Hepatic stellate cell (primary cell): ENCODE data around the gene IPO13.
A peak's percentile ranks its signal among the peaks of the same experiment; 100 is the strongest.

Experiments
- DNase-seq: peaks from one replicate; pipeline ENCODE4 v3.0.0; 2011; ENCODE audit warnings: low spot score

The IPO13 gene, protein sequence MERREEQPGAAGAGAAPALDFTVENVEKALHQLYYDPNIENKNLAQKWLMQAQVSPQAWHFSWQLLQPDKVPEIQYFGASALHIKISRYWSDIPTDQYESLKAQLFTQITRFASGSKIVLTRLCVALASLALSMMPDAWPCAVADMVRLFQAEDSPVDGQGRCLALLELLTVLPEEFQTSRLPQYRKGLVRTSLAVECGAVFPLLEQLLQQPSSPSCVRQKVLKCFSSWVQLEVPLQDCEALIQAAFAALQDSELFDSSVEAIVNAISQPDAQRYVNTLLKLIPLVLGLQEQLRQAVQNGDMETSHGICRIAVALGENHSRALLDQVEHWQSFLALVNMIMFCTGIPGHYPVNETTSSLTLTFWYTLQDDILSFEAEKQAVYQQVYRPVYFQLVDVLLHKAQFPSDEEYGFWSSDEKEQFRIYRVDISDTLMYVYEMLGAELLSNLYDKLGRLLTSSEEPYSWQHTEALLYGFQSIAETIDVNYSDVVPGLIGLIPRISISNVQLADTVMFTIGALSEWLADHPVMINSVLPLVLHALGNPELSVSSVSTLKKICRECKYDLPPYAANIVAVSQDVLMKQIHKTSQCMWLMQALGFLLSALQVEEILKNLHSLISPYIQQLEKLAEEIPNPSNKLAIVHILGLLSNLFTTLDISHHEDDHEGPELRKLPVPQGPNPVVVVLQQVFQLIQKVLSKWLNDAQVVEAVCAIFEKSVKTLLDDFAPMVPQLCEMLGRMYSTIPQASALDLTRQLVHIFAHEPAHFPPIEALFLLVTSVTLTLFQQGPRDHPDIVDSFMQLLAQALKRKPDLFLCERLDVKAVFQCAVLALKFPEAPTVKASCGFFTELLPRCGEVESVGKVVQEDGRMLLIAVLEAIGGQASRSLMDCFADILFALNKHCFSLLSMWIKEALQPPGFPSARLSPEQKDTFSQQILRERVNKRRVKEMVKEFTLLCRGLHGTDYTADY

DNA sequence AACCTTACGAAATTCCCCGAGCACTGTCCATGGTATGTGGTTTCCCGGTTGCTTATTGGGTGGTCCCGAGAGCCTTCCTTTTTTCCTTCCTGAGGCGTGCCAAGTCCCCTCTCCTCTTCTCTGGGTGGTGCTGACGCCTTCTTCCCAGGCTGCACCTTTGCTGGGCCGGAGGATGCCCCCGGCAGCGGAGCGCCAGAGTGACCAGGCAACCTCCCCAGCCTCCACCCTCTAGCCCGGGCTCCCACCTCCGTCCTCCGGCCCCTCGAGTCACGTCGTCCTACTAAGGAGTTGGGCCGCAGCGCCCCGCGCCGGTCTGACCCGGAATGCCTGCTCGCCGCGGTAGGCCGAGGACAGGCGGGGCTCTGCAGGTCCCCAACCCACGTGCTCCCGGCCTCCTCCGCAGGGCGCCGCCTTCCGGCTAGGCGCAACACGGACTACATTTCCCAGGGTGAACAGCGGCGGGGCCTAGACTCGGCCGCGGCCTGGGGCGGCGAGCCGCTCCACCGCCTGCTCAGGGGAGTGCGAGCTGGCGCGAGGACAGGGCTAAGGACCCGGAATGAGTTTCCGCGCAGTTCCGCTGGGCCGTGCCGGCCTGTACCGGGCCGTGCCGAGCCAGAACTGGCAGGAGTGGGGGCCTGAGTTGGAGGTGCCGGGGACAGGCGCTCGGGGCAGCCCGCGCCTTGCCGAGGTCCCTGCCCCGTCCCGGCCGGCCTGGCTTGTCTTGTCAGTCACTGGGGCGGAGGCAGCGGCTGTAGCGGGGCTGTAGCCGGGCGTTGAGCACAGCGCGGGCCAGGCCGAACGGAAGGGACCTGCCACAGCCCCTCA is at the start of gene IPO13:
IPO13 (plus strand) TSS at position 715 of the 825 bp plus-strand sequence. CDS start 651 bp downstream, outside the sequence.
- DNase-seq: peak; percentile 98

DNA sequence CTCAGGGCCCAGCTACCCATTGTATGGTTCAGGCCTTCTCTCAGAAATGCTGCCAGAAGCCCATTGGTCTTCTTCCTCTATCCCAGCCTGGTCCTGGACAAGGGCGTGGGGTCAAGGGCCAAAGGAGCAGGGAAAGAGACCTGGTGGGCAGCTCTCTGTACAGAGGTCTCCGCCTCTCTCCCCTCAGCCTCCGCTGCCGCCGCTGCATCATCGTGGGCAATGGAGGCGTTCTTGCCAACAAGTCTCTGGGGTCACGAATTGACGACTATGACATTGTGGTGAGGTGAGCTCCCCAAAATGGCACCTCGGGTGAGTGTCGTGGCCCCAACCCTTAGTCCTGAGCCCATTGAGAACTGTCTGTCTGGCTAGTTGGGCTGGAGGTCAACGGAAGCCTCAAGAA is 47.8 kb upstream of the IPO13 start:
- DNase-seq: no peak

DNA sequence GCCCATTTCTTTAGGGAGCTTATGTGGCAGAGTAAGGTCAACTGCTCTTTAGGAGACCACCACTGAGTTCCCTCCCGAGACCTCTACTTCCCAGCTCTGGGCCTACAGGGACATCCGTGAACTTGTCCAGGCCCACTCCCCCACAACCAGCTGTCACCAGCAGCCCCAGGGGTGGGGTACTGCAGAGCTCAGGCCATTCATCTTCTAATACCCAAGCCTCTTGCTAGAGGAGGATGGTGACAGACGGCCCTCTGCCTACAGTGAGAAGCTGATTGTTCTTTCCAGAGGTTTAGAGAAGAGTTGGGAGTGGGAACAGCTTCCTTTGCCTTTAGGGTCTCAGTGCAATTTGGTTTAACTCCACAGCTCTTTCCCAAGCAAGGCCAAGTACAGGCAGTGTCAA is 46.4 kb upstream of the IPO13 start:
- no peak for DNase-seq

DNA sequence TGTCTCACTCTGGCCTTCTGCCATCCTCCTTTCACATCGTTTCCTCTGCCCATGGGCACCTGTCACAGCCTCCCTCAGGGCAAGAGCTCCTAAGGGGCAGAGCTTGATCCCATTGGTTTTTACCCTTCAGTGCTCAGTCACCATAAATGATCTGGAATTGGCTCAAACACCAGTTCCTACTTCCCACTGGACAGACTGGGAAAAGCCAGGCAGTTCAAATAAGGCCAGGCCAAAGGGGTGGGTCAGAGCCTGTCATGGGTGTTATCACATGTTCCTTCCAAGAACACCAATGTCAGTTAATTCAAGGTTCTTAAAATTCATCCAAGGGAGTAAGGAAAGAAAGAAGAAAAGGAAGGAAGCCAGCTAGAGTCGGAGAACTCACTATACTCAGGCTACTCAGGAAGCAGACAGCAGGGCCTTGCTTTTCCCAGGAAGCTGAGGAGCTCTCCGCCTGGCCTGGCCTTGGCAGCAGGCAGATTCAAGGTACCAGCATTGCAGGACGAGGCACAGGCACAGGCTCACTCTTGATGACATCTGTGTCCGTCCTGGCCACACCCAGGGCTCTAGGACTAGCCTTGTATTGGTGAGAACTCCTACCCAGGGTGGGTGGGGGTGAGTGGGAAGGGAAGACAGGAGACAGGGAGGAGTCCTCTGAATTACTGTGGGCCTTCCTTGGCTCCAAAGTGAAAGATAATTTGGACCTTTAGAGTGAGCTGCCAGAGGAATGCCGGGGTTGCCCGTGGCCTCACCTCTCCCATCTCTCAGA is 45.4 kb upstream of the IPO13 start:
- no peak for DNase-seq

DNA sequence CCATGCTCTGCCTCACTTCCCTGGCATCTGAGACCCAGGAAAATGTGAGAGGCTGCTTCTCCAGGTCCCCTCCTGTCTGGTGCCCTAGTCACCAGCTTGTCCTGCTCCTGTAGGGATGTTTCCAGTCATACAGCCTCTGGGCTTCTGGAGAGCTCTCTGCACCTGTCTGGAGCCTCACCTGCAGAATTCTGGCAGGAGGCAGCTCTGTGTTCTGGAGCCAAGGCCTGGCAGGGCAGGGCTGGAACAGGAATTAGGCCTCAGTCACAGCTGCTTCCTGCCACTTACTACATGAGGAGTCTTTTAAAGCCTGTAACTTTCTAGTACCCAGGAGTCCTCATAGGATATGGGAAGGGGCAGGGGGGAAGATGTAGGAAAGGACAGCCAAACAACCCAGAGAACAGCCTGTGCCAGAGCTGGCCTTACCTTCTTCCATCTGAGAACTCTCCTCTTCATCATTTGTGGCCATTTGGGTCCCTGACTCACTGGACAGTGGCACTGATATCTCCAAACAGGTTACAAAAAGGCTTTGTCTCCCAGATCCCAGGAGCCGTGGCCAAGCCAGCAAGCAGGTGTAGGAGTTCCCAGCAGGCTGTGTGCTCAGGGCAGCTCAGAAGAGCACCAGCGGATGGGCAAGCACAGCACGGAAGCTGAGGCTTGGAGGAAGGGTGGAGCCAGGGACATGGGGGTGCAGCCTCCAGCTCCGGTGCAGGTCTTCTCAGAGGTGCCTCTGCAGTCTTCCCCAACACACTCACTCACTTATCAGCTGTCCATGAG is 44.5 kb upstream of the IPO13 start:
- DNase-seq: no peak

DNA sequence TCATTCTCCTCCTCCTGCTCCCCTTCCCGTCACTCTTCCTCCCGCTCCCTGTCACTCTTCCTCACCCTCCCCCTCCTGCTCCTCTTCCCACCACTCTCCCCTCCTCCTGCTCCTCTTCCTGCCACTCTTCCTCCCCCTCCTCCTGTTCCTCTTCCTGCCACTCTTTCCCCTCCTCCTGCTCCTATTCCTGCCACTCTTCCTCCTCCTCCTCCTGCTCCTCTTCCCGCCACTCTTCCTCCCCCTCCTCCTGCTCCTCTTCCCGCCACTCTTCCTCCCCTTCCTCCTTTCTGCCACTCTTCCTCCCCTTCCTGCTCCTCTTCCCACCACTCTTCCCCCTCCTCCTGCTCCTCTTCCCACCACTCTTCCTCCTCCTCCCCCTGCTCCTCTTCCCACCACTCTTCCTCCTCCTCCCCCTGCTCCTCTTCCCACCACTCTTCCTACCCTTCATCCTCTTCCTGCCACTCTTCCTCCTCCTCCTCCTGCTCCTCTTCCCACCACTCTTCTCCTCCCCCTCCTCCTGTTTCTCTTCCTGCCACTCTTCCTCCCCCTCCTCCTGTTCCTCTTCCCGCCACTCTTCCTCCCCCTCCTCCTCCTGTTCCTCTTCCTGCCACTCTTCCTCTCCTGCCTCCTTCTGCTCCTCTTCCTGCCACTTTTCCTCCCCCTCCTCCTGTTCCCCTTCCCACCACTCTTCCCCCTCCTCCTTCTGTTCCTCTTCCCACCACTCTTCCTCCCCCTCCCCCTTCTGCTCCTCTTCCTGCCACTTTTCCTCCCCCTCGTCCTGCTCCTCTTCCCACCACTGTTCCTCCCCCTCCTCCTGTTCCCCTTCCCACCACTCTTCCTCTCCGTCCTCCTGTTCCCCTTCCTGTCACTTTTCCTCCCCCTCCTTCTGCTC is 41.8 kb upstream of the IPO13 start:
- DNase-seq: no peak

DNA sequence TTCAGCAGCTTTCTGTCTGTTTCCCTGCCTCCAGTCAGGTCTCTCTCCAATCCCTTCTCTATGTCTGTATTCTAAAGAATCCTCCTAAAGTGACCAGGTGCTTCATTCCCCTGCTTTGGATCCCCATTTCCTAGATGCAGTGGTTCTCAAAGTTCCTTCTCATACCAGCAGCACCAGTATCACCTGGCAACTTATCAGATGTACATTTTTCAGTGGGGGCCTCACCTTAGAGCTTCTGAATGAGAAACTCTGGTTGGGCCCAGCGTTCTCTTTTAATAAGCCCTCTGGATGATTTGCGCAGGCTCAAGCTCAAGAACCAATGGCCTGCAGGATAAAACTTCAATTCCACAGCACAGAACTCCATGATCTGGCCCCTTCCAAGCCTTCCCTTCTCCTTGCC is 38.5 kb upstream of the IPO13 start:
- DNase-seq: no peak

DNA sequence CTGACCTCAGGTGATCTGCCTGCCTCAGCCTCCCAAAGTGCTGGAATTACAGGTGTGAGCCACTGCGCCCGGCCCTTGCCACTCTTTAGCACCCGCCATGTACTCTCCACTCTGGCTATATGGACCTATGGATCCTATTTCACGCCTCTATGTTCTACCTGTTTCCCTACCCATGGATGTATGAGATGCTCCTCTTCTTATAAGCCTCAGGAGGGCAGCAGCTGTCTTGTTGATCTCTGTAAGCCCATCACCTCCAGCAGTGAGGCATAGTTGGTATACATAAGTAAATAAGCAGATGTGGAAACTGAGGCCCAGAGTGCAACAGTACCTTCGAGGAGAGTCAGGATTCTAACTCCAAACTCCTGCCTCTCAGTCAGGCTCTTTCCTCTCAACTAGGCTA is 37.9 kb upstream of the IPO13 start:
- no peak for DNase-seq

DNA sequence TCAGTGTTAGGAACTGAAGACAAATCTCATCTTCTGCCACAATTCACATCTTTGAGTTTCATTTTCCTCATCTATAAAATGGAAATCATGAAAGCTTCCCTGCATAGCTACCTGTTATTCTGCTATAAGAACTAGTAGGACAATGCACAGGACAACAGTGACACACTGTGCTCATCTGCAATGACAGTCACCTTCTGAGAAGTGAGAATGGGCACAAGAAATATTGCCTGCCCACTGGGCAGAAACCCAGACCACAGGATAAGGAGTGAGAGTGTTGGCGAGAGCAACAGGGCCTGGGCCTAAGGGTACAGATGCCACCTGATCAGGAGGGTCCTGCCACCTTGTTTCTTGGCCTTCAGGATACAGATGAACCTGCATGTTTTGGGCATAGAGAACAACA is 36.4 kb upstream of the IPO13 start:
- DNase-seq: no peak

DNA sequence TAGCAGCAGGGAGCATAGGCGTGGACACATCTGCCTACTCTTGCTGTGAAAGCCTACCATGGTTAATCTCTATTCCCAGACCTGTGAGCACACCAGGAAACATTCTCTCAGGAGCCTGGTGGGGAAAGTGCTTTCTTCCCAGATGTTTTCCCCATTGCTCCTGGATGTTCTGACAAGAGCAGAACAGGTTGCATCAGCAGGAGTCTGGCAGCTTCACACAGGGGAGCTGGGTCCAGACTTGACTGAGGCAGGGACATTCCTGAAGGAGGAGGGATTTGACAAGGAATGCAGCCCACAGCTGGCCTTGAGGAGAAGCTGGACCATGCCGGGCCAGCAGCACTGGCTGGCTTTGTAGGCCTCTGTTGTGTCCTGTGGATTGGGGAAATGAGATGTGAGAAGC is 34.1 kb upstream of the IPO13 start:
- DNase-seq: peak; percentile 52

DNA sequence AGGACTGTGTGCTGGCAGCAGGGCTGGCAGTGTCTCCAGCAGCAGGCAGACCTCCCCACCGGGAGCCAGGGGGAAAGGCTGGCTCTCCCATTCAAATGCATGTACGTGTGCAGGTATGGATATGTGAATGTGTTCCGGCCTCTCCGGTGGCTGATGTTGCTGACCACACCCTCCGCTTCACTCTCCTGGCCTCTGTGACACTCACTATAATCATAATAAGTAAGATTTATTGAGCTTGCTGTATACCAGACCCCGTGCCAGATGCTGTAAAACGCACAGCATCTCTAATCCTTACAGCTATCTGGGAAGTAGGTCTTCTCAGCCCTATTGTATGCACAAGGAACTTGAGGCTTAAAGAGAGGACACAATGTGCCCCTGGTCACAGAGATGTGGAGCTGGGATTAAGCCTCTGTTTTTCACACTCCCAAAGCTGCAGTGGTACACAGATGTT is 33.7 kb upstream of the IPO13 start:
- no peak for DNase-seq

DNA sequence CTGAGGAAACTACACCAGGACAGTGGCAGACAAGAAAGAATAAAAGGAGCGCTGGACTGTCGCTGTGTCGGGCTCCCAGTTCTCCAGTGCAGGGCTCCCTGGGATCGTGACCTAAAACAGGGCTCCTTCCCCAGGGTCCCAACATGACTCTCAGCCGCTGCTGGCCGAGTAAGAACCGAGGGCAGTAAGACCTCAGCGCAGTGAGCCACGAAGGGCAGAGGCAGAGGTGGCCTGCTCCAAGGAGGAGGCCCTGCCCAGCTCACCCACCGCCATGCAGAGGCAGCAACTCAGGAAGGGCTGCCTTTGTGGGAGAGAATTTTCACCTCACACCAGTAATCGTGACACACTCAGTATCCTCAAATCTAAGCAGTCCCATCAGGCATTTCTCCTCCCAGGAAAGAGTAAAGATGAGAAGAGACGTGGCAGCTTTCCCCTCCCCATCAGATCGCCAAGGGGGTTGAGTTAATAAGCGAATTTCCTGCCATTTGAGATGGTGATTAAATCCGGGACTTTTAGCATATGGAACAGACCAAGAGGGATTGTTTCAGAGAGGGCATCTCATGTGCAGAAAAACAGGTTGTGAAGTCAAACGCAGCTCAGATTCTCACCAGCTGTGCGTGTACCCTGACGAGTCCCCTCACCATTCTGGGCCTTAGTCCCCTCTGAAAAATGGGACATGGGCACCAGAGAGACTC is 32.9 kb upstream of the IPO13 start:
- no peak for DNase-seq

DNA sequence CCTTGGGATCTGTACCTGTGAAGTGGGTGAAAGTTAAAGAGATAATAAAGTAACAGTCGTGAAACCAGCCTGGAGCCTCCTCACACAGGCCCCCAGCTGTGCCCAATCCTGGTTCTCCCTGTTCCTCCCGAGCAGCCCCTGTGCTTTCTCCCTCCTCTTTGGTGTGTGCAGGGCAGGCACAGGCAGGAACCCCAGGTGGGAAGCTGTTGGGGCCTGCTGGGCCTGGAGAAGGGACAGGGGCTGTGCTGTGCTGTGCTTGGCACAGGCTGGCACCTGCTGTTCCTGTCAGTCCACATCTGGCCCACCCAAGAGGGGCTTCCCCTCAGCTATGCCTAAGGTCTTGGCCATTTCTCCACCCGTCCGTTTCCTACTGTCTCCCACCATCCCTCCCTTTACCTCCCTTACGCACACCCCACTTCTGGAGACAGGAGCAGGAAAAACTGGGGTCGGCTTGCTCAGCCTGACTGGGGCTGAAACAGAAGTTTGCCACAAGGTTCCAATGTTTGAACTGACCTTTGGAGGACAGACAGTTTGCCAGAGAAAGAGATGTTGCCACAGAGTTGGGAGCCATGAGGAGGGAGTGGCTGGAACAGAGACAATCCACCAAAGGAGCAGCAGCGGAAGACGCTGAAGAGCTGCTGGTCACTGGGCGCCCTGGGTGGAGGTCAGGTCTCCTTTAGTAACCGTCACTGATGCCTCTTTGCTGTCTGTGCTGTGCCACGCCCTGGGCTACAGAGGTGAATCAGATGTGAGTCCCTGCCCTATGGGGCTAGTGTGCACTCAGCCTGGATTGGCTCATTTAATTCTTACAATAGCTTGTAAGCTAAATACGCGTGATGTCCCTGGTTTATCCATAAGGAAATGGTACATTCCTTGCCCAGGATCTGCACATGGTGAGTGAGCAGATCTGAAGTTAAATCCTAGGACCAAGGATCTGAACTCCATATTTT is 31.9 kb upstream of the IPO13 start:
- no peak for DNase-seq

DNA sequence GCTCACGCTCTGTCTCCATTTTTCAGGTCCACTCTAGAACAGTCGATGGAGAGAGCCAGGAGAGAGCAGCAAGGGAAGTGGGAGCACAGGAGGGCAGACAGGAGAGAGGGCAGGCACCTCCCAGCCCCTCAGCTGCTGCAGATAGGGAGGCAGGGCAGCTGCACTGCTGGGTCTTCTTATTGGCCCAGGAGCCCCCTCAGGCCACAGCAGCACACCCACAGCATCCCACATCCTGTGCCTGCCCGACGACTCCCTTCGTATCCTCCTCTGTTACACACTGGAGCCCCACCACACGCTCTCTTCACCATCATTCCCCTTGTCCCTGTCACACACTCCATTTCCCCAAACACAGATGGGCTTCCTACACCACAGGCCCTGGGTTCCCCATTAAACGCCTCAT is 26.8 kb upstream of the IPO13 start:
- no peak for DNase-seq

DNA sequence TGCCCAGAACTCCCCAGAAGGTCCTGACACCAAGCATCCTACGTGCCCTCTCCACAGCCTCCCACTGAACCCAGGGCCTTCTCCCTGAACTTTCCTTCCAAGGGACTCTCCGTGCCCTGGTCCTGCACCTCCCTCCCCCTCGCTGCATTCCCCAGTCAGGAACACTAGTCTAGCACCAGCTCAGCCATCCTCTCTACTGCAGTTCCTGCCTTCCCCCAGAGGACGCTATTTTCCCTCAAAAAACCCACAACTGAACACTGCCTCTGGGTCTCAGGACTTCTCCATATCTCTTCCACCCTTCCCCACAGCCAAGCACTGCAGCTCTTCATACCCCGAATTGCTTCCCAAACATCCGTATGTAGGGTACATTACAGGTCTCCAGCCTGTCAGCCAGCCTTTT is 25.7 kb upstream of the IPO13 start:
- no peak for DNase-seq

DNA sequence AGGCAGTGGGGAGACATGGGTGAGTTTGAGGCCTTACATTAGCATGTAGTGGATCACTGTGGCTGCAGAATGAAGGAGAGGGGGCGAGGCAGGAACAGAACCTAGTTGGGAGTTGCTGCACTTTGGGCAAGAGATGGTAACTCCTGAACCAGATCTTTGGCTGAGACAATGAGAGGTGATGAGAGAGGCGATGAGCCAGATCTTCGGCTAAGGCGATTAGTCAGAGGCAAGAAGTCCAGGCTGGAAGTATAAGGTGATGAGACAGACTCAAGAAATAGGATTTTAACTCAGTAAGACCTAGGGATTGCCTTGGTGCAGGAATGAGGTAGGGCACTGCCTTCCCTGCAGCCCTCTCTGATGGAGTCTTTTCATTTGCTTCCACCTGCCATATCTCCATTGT is 22.2 kb upstream of the IPO13 start:
- no peak for DNase-seq

DNA sequence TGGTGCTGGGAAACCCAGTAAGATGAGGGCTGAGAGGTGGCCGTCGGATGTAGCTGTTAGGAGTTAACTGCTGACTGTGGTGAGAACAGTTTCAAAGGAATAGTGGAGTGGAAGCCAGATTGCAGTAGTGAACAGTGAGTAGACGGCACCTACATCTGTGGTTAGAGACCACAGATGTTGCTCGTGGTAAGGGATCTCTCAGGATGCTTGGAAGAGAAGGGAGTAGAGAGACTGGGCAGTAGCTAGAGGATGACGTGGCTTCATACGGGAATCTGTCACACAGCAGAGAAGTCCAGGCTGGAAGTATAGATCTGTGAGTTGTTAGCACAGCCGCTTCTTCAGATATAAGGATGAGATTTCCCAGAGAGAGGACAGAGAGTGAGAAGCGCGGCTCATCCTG is 20.9 kb upstream of the IPO13 start:
- no peak for DNase-seq
